HEK293 (cell line): ENCODE data around the gene TLCD4.

Experiments
- CTCF ChIA-PET: fragments of 350-600 bp; formaldehyde crosslinking; extraction: SDS; loops from one replicate; lab custom pipeline; 2021; ENCODE audit warnings: antibody characterized with exemption; lab: Yijun Ruan, JAX
- POLR2A ChIA-PET: fragments of 300-600 bp; formaldehyde crosslinking; extraction: SDS; loops from one replicate; lab custom pipeline; 2020; ENCODE audit warnings: antibody characterized with exemption, inconsistent platforms; lab: Yijun Ruan, JAX
- H3K27ac ChIP-seq: fragments of 200-500 bp; sonication (Bioruptor generic); 2 replicates; pipeline ENCODE4 v1.5.1; 2014; ENCODE audit warnings: low read depth, low read length, control low read depth, inconsistent platforms; ENCODE audit errors: extremely low read depth
- H3K36me3 ChIP-seq, 2 experiments: fragments of 200-500 bp in 1 of 2; sonication (Bioruptor generic) in 1 of 2; 1 replicate in 1 of 2; 2 replicates in 1 of 2; pipeline ENCODE4 v1.5.1; 2014 to 2017; ENCODE audit warnings: inconsistent platforms in 2 of 2, low read length in 2 of 2; ENCODE audit not compliant: control insufficient read depth in 2 of 2, insufficient read depth in 1 of 2
- H3K4me1 ChIP-seq: fragments of 200-500 bp; sonication (Bioruptor generic); 2 replicates; pipeline ENCODE4 v1.5.1; 2014; ENCODE audit warnings: mild to moderate bottlenecking, low read length, inconsistent platforms; ENCODE audit not compliant: control insufficient read depth, insufficient read depth
- H3K4me3 ChIP-seq: 2 replicates; pipeline ENCODE4 v1.5.1; 2011; ENCODE audit warnings: low read depth, mild to moderate bottlenecking, control low read depth, low read length, moderate library complexity
- H3K9me3 ChIP-seq: fragments of 200-500 bp; sonication (Bioruptor generic); 2 replicates; pipeline ENCODE4 v1.5.1; 2014; ENCODE audit warnings: low read depth, low read length, inconsistent platforms; ENCODE audit not compliant: control insufficient read depth, insufficient read depth
- FEZF1 ChIP-seq: fragments of 450-650 bp; formaldehyde crosslinking; IDR thresholded peaks from 2 replicates; pipeline ENCODE4 v1.5.1; 2016; ENCODE audit warnings: missing biosample characterization, missing genetic modification characterization
- GFI1B ChIP-seq: fragments of 450-650 bp; formaldehyde crosslinking; IDR thresholded peaks from 2 replicates; pipeline ENCODE4 v1.5.1; 2016; ENCODE audit warnings: missing biosample characterization, missing genetic modification characterization
- OVOL3 ChIP-seq: fragments of 450-650 bp; formaldehyde crosslinking; IDR thresholded peaks from 2 replicates; pipeline ENCODE4 v1.5.1; 2016; ENCODE audit warnings: missing biosample characterization, missing genetic modification characterization
- REST ChIP-seq: fragments of 450-650 bp; formaldehyde crosslinking; IDR thresholded peaks from 2 replicates; pipeline ENCODE4 v1.5.1; 2016; ENCODE audit warnings: missing biosample characterization, missing genetic modification characterization
- YY1 ChIP-seq: fragments of 450-650 bp; formaldehyde crosslinking; IDR thresholded peaks from 2 replicates; pipeline ENCODE4 v1.5.1; 2018; ENCODE audit warnings: missing biosample characterization, missing genetic modification characterization
- YY2 ChIP-seq: fragments of 450-650 bp; formaldehyde crosslinking; IDR thresholded peaks from 2 replicates; pipeline ENCODE4 v1.5.1; 2016; ENCODE audit warnings: missing biosample characterization, missing genetic modification characterization
- ZBTB11 ChIP-seq: fragments of 450-650 bp; formaldehyde crosslinking; conservative IDR thresholded peaks from 2 replicates; pipeline ENCODE4 v1.5.1; 2016; ENCODE audit warnings: low read depth, missing biosample characterization, missing genetic modification characterization
- ZBTB17 ChIP-seq: fragments of 450-650 bp; formaldehyde crosslinking; IDR thresholded peaks from 2 replicates; pipeline ENCODE4 v1.5.1; 2016; ENCODE audit warnings: missing biosample characterization, missing genetic modification characterization
- ZBTB8A ChIP-seq: fragments of 450-650 bp; formaldehyde crosslinking; IDR thresholded peaks from 2 replicates; pipeline ENCODE4 v1.5.1; 2016; ENCODE audit warnings: missing biosample characterization, missing genetic modification characterization
- ZEB2 ChIP-seq: fragments of 450-650 bp; formaldehyde crosslinking; IDR thresholded peaks from 2 replicates; pipeline ENCODE4 v1.5.1; 2016; ENCODE audit warnings: missing biosample characterization, missing genetic modification characterization
- ZNF169 ChIP-seq: fragments of 450-650 bp; formaldehyde crosslinking; IDR thresholded peaks from 2 replicates; pipeline ENCODE4 v1.5.1; 2016; ENCODE audit warnings: missing biosample characterization, missing genetic modification characterization
- ZNF2 ChIP-seq: fragments of 450-650 bp; formaldehyde crosslinking; IDR thresholded peaks from 2 replicates; pipeline ENCODE4 v1.5.1; 2016; ENCODE audit warnings: missing biosample characterization, missing genetic modification characterization
- ZNF223 ChIP-seq: fragments of 450-650 bp; formaldehyde crosslinking; IDR thresholded peaks from 2 replicates; pipeline ENCODE4 v1.5.1; 2016; ENCODE audit warnings: missing biosample characterization, missing genetic modification characterization
- ZNF362 ChIP-seq: fragments of 450-650 bp; formaldehyde crosslinking; IDR thresholded peaks from 2 replicates; pipeline ENCODE4 v1.5.1; 2016; ENCODE audit warnings: missing biosample characterization, missing genetic modification characterization
- ZNF366 ChIP-seq: fragments of 450-650 bp; formaldehyde crosslinking; conservative IDR thresholded peaks from 2 replicates; pipeline ENCODE4 v1.5.1; 2016; ENCODE audit warnings: missing biosample characterization, missing genetic modification characterization
- ZNF561 ChIP-seq: fragments of 450-650 bp; IDR thresholded peaks from 2 replicates; pipeline ENCODE4 v1.5.1; 2018; ENCODE audit warnings: missing biosample characterization, missing genetic modification characterization, borderline replicate concordance
- ZNF596 ChIP-seq: fragments of 450-650 bp; IDR thresholded peaks from 2 replicates; pipeline ENCODE4 v1.5.0; 2018; ENCODE audit warnings: missing biosample characterization, mild to moderate bottlenecking, missing genetic modification characterization, moderate library complexity
- TF ChIP-seq, protein P1 (sequence below): fragments of 450-650 bp; formaldehyde crosslinking; IDR thresholded peaks from 2 replicates; pipeline ENCODE4 v1.5.1; 2016; ENCODE audit warnings: missing biosample characterization, missing genetic modification characterization

The TLCD4 gene

GRCh38 chr1:95071539-95071938 lies 45.6 kb upstream of the TLCD4 start:
- no peaks in the 10 kb centered on the region for H3K9me3 ChIP-seq
- TF ChIP-seq ZNF362 (tag by site-specific recombination): no peak
- no peak for TF ChIP-seq ZBTB17 (tag by site-specific recombination)
- no peak for TF ChIP-seq ZNF223 (tag by site-specific recombination)
- no peak for TF ChIP-seq YY1 (tag by site-specific recombination)
- TF ChIP-seq ZBTB8A (tag by site-specific recombination): no peak
- TF ChIP-seq ZNF561 (tag by site-specific recombination): no peak
- TF ChIP-seq ZNF169 (tag by site-specific recombination): no peak
- no peak for TF ChIP-seq ZNF2 (tag by site-specific recombination)
- TF ChIP-seq ZBTB11 (tag by site-specific recombination): no peak
- no peak for TF ChIP-seq OVOL3
- TF ChIP-seq, protein P1, sequence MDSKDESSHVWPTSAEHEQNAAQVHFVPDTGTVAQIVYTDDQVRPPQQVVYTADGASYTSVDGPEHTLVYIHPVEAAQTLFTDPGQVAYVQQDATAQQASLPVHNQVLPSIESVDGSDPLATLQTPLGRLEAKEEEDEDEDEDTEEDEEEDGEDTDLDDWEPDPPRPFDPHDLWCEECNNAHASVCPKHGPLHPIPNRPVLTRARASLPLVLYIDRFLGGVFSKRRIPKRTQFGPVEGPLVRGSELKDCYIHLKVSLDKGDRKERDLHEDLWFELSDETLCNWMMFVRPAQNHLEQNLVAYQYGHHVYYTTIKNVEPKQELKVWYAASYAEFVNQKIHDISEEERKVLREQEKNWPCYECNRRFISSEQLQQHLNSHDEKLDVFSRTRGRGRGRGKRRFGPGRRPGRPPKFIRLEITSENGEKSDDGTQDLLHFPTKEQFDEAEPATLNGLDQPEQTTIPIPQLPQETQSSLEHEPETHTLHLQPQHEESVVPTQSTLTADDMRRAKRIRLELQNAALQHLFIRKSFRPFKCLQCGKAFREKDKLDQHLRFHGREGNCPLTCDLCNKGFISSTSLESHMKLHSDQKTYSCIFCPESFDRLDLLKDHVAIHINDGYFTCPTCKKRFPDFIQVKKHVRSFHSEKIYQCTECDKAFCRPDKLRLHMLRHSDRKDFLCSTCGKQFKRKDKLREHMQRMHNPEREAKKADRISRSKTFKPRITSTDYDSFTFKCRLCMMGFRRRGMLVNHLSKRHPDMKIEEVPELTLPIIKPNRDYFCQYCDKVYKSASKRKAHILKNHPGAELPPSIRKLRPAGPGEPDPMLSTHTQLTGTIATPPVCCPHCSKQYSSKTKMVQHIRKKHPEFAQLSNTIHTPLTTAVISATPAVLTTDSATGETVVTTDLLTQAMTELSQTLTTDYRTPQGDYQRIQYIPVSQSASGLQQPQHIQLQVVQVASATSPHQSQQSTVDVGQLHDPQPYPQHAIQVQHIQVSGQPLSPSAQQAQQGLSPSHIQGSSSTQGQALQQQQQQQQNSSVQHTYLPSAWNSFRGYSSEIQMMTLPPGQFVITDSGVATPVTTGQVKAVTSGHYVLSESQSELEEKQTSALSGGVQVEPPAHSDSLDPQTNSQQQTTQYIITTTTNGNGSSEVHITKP: no peak
- no peak for TF ChIP-seq ZEB2 (tag by site-specific recombination)
- no peak for TF ChIP-seq YY2 (tag by site-specific recombination)
- TF ChIP-seq GFI1B (tag by site-specific recombination): no peak
- no peak for TF ChIP-seq FEZF1
- TF ChIP-seq REST (tag by site-specific recombination): no peak
- TF ChIP-seq ZNF366 (tag by site-specific recombination): no peak
- TF ChIP-seq ZNF596 (tag by site-specific recombination): no peak
- peak overlapping the region; percentile 91 for H3K4me3 ChIP-seq
- H3K4me1 ChIP-seq: peaks cover 3% of the 10 kb centered on the region; the same call in 1 of the 2 replicates
- ChIA-PET POLR2A (no interaction called here), CTCF (interaction anchor here (0.6 to 1.3 kb wide), 4 partner anchors 12 to 185 kb away, joined by 3 to 5 read pairs (median 4); partner anchors contain the start of gene RWDD3)
- H3K36me3 ChIP-seq: no peaks in the 10 kb centered on the region
- H3K27ac ChIP-seq: no peak overlapping the region
